ENCODE data around the gene RFX6.

Gene RFX6

DNA sequence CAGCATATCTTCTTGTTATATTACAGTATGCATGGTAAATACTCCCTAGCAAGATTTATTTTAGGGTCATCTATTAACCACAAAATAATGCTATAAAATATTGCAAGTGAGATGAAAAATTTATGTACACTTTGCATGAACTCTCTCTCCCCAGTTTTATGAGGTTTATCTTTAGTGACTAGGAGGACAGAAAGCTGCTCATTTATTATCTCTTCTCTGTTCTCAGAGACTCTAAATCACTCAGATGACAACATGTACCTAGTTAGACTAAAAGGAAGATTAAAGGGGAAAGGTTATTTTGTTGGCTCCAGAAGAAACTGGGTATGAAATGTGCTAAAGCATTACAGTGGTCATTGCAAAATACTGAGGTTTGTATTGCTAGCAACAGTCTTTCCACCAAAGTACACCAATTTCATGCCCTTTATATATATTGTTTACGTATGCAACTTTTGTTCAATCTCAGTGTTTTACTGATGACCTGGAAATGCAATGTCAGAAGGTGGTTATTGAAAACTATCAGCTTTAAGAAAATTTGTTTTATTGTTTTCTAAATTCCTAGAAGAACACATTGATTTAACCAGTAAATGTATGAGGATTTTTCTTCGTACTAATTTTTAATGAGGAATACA lies 11.8 kb downstream of the RFX6 start:
- CTCF ChIA-PET, result interaction anchor here (1.2 kb wide), 1 partner anchor 9 kb away, joined by 3 read pairs; no protein-coding TSS in a partner anchor
- TF ChIP-seq, protein P1, sequence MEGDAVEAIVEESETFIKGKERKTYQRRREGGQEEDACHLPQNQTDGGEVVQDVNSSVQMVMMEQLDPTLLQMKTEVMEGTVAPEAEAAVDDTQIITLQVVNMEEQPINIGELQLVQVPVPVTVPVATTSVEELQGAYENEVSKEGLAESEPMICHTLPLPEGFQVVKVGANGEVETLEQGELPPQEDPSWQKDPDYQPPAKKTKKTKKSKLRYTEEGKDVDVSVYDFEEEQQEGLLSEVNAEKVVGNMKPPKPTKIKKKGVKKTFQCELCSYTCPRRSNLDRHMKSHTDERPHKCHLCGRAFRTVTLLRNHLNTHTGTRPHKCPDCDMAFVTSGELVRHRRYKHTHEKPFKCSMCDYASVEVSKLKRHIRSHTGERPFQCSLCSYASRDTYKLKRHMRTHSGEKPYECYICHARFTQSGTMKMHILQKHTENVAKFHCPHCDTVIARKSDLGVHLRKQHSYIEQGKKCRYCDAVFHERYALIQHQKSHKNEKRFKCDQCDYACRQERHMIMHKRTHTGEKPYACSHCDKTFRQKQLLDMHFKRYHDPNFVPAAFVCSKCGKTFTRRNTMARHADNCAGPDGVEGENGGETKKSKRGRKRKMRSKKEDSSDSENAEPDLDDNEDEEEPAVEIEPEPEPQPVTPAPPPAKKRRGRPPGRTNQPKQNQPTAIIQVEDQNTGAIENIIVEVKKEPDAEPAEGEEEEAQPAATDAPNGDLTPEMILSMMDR (IDR thresholded peaks at IDR 0.05; ENCODE audit: control extremely low read depth, extremely low read depth, low read depth, missing control alignments), result no peak
- POLR2A ChIA-PET, result no interaction called here
- DNase-seq (ENCODE audit: extremely low spot score), result no peak

DNA sequence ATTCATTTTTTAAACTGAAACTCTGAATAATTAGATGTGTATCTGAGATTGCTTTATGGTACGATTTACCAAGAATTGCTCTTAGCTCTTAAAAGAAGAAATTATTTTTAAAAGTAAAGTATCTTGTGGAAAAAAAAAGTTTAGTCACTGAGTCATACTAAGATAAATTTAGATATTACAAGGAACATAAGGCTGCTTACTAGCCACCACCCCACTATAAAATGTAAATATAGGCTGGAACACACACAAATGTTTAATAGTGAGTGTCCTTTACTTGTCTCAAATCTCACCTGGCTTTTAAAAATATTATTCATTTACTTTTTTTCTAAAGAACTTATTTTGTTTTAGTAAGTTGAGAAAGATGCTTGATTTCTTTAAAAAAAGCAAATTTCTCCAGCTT lies 17.6 kb downstream of the RFX6 start:
- DNase-seq (ENCODE audit: extremely low spot score), result no peak
- CTCF ChIA-PET, result interaction anchor here (1.1 kb wide), 1 partner anchor 12 kb away, joined by 3 read pairs; no protein-coding TSS in a partner anchor
- POLR2A ChIA-PET, result no interaction called here
- TF ChIP-seq, protein P1 (IDR thresholded peaks at IDR 0.05; ENCODE audit: control extremely low read depth, extremely low read depth, low read depth, missing control alignments), result no peak

DNA sequence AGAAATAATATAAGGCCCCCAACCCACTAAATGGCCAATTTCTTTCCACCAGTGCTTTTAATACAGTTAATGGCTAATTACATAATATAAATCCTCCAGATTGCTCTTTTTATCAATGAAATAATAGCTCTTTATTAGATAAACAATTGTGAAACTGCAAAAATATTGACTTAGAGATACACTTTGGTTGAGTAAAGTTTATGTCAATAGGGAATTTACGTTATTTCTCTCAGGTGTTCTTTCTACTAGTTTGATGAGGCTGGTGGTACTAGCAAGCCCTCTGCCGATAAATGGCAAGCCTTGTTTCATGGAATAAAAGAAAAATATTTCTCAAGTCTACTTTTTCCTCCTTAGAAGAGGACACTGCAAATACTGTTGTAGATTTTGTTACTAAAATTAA lies 18.9 kb downstream of the RFX6 start:
- ChIA-PET CTCF (interaction anchor here (1.0 to 1.4 kb wide), 2 partner anchors 10 to 11 kb away, joined by 3 read pairs; no protein-coding TSS in a partner anchor), POLR2A (no interaction called here)
- no peak for DNase-seq (ENCODE audit: extremely low spot score)
- TF ChIP-seq, protein P1 (IDR thresholded peaks at IDR 0.05; ENCODE audit: control extremely low read depth, extremely low read depth, low read depth, missing control alignments), result no peak

DNA sequence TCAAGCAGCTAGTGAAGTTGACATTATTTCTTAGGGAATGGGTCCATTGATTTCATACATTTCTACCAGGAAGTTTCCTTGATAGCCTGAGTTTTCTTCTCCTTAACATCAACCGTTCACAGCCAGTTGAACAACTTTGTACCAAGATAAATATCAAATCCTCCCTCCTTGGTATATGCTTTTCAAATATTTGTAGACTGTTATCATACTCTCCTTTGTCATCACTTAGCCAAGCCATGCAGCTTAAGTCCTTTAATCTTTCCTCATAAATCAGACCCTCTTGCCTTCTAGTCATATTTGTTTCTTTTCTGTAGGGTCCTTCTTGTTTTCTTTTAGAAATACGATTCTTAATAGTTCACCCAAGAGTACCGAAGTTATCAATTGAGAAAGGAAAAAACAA lies 25.6 kb downstream of the RFX6 start:
- POLR2A ChIA-PET, result no interaction called here
- DNase-seq (ENCODE audit: extremely low spot score), result no peak
- TF ChIP-seq, protein P1 (IDR thresholded peaks at IDR 0.05; ENCODE audit: control extremely low read depth, extremely low read depth, low read depth, missing control alignments), result no peak
- CTCF ChIA-PET, result no interaction called here

DNA sequence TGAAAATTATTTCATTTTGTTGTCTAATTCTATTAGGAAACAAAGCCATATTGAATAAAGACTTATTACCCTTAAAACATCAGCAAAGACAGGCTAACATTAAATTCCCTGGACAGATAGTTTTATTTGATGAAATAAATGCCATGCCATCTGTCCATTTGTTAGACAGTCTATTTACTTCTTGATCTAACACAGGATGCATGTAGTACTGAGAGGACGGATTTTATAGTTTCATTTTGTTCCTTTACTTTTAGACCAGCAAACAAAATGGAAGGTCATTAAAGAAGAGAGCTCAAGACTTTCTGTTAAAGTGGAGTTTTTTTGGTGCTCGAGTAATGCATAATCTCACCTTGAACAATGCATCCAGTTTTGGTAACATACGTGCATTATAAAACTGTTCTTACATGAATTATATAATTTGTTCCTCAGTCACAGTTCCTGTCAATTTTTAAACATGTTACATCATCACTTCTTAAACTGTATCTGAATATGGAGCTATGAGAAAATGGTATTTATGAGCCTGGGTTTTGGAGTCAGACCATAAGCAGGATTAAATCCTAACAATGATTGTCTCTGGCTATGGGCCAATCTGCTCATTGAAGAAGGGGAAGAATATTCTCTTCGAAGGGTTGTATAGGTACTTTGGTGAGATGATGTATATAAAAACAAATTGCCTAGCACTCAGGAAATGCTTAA lies 46.0 kb downstream of the RFX6 start:
- TF ChIP-seq, protein P1 (IDR thresholded peaks at IDR 0.05; ENCODE audit: control extremely low read depth, extremely low read depth, low read depth, missing control alignments), result no peak
- no peak for DNase-seq (ENCODE audit: extremely low spot score)
- ChIA-PET CTCF (no interaction called here), POLR2A (no interaction called here)

DNA sequence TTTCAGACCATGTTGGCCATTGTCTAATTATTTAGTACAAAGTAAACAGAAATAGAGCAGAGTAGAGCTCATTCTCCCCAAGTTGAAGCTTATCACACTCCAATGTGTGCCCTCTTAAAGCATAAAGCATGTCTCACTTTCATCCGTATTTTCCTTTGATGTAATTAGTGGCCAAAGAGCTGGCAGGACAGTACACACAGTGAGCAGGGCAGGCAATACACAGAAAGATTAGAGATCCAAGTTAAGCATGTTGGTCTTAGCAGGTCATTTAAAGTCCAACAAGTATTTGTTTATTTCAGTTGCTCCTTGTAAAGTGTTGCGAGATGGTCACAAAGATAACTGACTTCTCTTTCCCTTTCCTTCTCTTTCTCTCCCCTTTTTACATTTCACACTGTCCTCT lies 47.2 kb downstream of the RFX6 start:
- POLR2A ChIA-PET, result no interaction called here
- TF ChIP-seq, protein P1 (IDR thresholded peaks at IDR 0.05; ENCODE audit: control extremely low read depth, extremely low read depth, low read depth, missing control alignments), result no peak
- no peak for DNase-seq (ENCODE audit: extremely low spot score)
- CTCF ChIA-PET, result no interaction called here
